ENCODE measurements around the gene SYT5.
A peak's percentile ranks its signal among the peaks of the same experiment; 100 is the strongest.
"Not testable (repeated sequence)": the region's sequence is repeated elsewhere in the genome, so short reads cannot be mapped to it uniquely, and the experiment has no call there.

The SYT5 gene

GRCh38 chr19:55227241-55228014 is 47.3 kb upstream of the SYT5 start:
- Histone ChIP-seq H3K79me1 (ENCODE audit: low read length) (no peaks in the 10 kb centered on the region), H3K4ac (ENCODE audit: low read depth, low read length) (no peak overlapping the region), H3K23ac (ENCODE audit: low read length) (no peak overlapping the region), H3K4me3 (ENCODE audit: low read length) (no peak overlapping the region), H2BK15ac (replicated peaks; ENCODE audit: low read depth) (no peak overlapping the region), H3K27me3 (ENCODE audit: insufficient read depth, low read length, poor library complexity) (no peaks in the 10 kb centered on the region), H3K27ac (ENCODE audit: low read depth, low read length) (no peak overlapping the region), H3K56ac (ENCODE audit: low read length) (no peak overlapping the region), H3K4me2 (ENCODE audit: low read length) (no peak overlapping the region), H2BK120ac (ENCODE audit: low read depth, low read length) (no peak overlapping the region), H3K79me2 (ENCODE audit: control insufficient read depth, insufficient read depth, low read length) (no peaks in the 10 kb centered on the region), H3K36me3 (ENCODE audit: control insufficient read depth, insufficient read depth, low read length) (peaks cover 12% of the 10 kb centered on the region), H4K8ac (ENCODE audit: low read depth, low read length) (no peak overlapping the region), H3K18ac (ENCODE audit: low read length) (no peak overlapping the region), H3K4me1 (ENCODE audit: control insufficient read depth, low read depth, low read length) (no peaks in the 10 kb centered on the region), H3K9ac (ENCODE audit: low read length) (no peak overlapping the region), H2BK5ac (ENCODE audit: low read length) (no peak overlapping the region), H2AK5ac (ENCODE audit: low read length) (no peak overlapping the region), H4K5ac (ENCODE audit: low read length) (no peak overlapping the region)
- no CpG with 5 or more reads among the region's 25 CpGs for WGBS (ENCODE audit: extremely low coverage, insufficient coverage, low lambda C conversion rate)
- no peak for DNase-seq

DNA sequence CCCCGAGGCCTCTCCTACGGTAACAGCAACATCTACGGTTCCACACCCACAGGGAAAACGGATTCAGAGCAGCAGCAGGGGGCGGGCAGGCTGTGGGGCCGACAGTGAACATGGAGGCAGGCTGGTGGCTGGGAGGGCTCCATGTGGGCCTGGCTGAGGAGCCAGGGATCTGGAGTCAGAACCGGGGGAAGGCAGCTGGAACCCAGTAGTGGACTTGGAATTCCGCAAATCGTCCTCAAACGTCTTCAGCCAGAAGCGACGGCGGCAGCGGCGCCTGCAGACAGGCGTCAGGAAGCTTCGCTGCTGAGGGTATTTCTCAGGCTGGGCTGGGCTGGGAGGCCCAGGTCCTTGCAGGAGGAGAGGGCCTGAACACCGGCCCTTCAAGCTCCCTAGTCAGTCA is 46.7 kb upstream of the SYT5 start:
- no peak overlapping the region for H4K8ac ChIP-seq (ENCODE audit: low read depth, low read length)
- no peak overlapping the region for H2AK5ac ChIP-seq (ENCODE audit: low read length)
- no peaks in the 10 kb centered on the region for H3K79me2 ChIP-seq (ENCODE audit: control insufficient read depth, insufficient read depth, low read length)
- H2BK15ac ChIP-seq (replicated peaks; ENCODE audit: low read depth), result no peak overlapping the region
- no peak overlapping the region for H2BK120ac ChIP-seq (ENCODE audit: low read depth, low read length)
- H3K36me3 ChIP-seq (ENCODE audit: control insufficient read depth, insufficient read depth, low read length), result peaks cover 10% of the 10 kb centered on the region
- DNase-seq, result no peak
- no peak overlapping the region for H3K56ac ChIP-seq (ENCODE audit: low read length)
- H3K23ac ChIP-seq (ENCODE audit: low read length), result no peak overlapping the region
- no peak overlapping the region for H3K4me3 ChIP-seq (ENCODE audit: low read length)
- H3K4me1 ChIP-seq (ENCODE audit: control insufficient read depth, low read depth, low read length), result no peaks in the 10 kb centered on the region
- no peak overlapping the region for H3K18ac ChIP-seq (ENCODE audit: low read length)
- H3K27me3 ChIP-seq (ENCODE audit: insufficient read depth, low read length, poor library complexity), result no peaks in the 10 kb centered on the region
- no peak overlapping the region for H4K5ac ChIP-seq (ENCODE audit: low read length)
- no peak overlapping the region for H3K27ac ChIP-seq (ENCODE audit: low read depth, low read length)
- no peak overlapping the region for H3K9ac ChIP-seq (ENCODE audit: low read length)
- H3K4ac ChIP-seq (ENCODE audit: low read depth, low read length), result no peak overlapping the region
- WGBS (ENCODE audit: extremely low coverage, insufficient coverage, low lambda C conversion rate), result no CpG with 5 or more reads among the region's 18 CpGs
- no peaks in the 10 kb centered on the region for H3K79me1 ChIP-seq (ENCODE audit: low read length)
- no peak overlapping the region for H2BK5ac ChIP-seq (ENCODE audit: low read length)
- H3K4me2 ChIP-seq (ENCODE audit: low read length), result no peak overlapping the region

- Histone ChIP-seq H3K18ac (ENCODE audit: low read length) (no peak overlapping the region), H3K27me3 (ENCODE audit: insufficient read depth, low read length, poor library complexity) (no peaks in the 10 kb centered on the region), H3K4ac (ENCODE audit: low read depth, low read length) (no peak overlapping the region), H3K23ac (ENCODE audit: low read length) (no peak overlapping the region), H2BK120ac (ENCODE audit: low read depth, low read length) (no peak overlapping the region), H3K36me3 (ENCODE audit: control insufficient read depth, insufficient read depth, low read length) (peaks cover 9% of the 10 kb centered on the region), H3K27ac (ENCODE audit: low read depth, low read length) (no peak overlapping the region), H3K9ac (ENCODE audit: low read length) (no peak overlapping the region), H2BK5ac (ENCODE audit: low read length) (no peak overlapping the region), H3K4me2 (ENCODE audit: low read length) (no peak overlapping the region), H3K79me2 (ENCODE audit: control insufficient read depth, insufficient read depth, low read length) (no peaks in the 10 kb centered on the region), H3K79me1 (ENCODE audit: low read length) (no peaks in the 10 kb centered on the region), H4K5ac (ENCODE audit: low read length) (no peak overlapping the region), H2BK15ac (replicated peaks; ENCODE audit: low read depth) (no peak overlapping the region), H4K8ac (ENCODE audit: low read depth, low read length) (no peak overlapping the region), H3K4me1 (ENCODE audit: control insufficient read depth, low read depth, low read length) (no peaks in the 10 kb centered on the region), H3K56ac (ENCODE audit: low read length) (no peak overlapping the region), H3K4me3 (ENCODE audit: low read length) (no peak overlapping the region), H2AK5ac (ENCODE audit: low read length) (no peak overlapping the region)
- DNase-seq, result no peak
- WGBS (ENCODE audit: extremely low coverage, insufficient coverage, low lambda C conversion rate), result no CpG with 5 or more reads among the region's 9 CpGs
Observed at GRCh38 chr19:55226273-55226672, 46.2 kb upstream of the SYT5 start.

DNA sequence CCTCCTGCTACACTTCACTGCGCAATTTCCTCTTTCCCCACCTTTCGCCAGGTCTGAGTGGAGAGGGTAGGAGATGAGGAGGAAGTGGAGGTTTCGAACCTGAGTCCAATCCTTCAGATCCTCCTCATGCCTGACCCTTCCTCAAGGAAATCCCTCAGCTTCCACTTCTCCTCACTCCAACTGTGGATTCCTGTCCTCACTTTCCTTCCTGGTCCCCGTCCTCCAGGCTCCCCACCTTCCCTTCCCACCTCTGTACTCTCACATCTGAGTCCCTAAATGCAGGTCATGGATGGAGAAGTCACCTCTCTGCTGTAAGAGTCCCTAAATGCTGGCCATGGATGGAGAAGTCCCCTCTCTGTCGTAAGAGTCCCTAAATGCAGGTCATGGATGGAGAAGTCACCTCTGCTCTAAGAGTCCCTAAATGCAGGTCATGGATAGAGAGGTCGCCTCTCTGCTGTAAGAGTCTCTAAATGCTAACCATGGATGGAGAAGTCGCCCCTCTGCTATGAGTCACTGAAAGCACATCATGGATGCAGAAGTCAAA is 45.4 kb upstream of the SYT5 start:
- Histone ChIP-seq H2BK5ac (ENCODE audit: low read length) (no peak overlapping the region), H2BK15ac (replicated peaks; ENCODE audit: low read depth) (no peak overlapping the region), H2AK5ac (ENCODE audit: low read length) (no peak overlapping the region), H3K23ac (ENCODE audit: low read length) (no peak overlapping the region), H4K8ac (ENCODE audit: low read depth, low read length) (no peak overlapping the region), H3K18ac (ENCODE audit: low read length) (no peak overlapping the region), H3K4me1 (ENCODE audit: control insufficient read depth, low read depth, low read length) (no peaks in the 10 kb centered on the region), H3K79me1 (ENCODE audit: low read length) (no peaks in the 10 kb centered on the region), H3K27ac (ENCODE audit: low read depth, low read length) (no peak overlapping the region), H3K4ac (ENCODE audit: low read depth, low read length) (no peak overlapping the region), H3K56ac (ENCODE audit: low read length) (no peak overlapping the region), H3K36me3 (ENCODE audit: control insufficient read depth, insufficient read depth, low read length) (peaks cover 5% of the 10 kb centered on the region), H3K4me3 (ENCODE audit: low read length) (no peak overlapping the region), H3K9ac (ENCODE audit: low read length) (no peak overlapping the region), H3K4me2 (ENCODE audit: low read length) (no peak overlapping the region), H2BK120ac (ENCODE audit: low read depth, low read length) (no peak overlapping the region), H3K27me3 (ENCODE audit: insufficient read depth, low read length, poor library complexity) (no peaks in the 10 kb centered on the region), H3K79me2 (ENCODE audit: control insufficient read depth, insufficient read depth, low read length) (no peaks in the 10 kb centered on the region), H4K5ac (ENCODE audit: low read length) (no peak overlapping the region)
- no CpG with 5 or more reads among the region's 7 CpGs for WGBS (ENCODE audit: extremely low coverage, insufficient coverage, low lambda C conversion rate)
- peak; percentile 8 for DNase-seq

DNA sequence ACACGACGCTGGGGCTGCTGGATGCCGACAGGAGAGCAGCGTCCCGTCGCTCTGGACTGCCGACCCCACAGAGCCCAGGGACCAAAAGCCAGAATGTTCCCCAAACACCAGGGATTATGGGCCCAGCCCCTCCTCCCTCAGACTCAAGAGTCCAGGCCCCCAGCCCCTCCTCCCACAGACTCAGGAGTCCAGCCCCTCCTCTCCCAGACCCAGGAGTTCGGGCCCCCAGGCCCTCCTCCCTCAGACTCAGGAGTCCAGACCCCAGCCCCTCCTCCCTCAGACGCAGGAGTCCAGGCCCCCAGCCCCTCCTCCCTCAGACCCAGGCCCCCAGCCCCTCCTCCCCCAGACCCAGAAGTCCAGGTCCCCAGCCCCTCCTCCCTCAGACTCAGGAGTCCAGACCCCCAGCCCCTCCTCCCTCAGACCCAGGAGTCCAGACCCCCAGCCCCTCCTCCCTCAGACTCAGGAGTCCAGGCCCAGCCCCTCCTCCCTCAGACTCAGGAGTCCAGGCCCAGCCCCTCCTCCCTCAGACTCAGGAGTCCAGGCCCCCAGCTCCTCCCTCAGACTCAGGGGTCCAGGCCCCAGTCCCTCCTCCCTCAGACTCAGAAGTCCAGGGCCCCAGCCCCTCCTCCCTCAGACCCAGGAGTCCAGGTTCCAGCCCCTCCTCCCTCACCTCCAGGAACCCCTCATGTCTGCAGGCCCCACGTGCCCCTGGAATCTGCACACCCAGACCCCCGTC is 44.8 kb upstream of the SYT5 start:
- WGBS (ENCODE audit: extremely low coverage, insufficient coverage, low lambda C conversion rate), result no CpG with 5 or more reads among the region's 11 CpGs
- not testable (repeated sequence) for H2AK5ac ChIP-seq (ENCODE audit: low read length); H3K18ac ChIP-seq (ENCODE audit: low read length); H2BK15ac ChIP-seq (replicated peaks; ENCODE audit: low read depth); H3K9ac ChIP-seq (ENCODE audit: low read length); H3K27me3 ChIP-seq (ENCODE audit: insufficient read depth, low read length, poor library complexity); H4K5ac ChIP-seq (ENCODE audit: low read length); H2BK120ac ChIP-seq (ENCODE audit: low read depth, low read length); H3K23ac ChIP-seq (ENCODE audit: low read length); H2BK5ac ChIP-seq (ENCODE audit: low read length); H3K4me2 ChIP-seq (ENCODE audit: low read length); H3K36me3 ChIP-seq (ENCODE audit: control insufficient read depth, insufficient read depth, low read length); H3K79me1 ChIP-seq (ENCODE audit: low read length); DNase-seq; H3K4me3 ChIP-seq (ENCODE audit: low read length); H3K4me1 ChIP-seq (ENCODE audit: control insufficient read depth, low read depth, low read length); H3K79me2 ChIP-seq (ENCODE audit: control insufficient read depth, insufficient read depth, low read length); H3K27ac ChIP-seq (ENCODE audit: low read depth, low read length); H4K8ac ChIP-seq (ENCODE audit: low read depth, low read length); H3K56ac ChIP-seq (ENCODE audit: low read length); H3K4ac ChIP-seq (ENCODE audit: low read depth, low read length)

Measured in mesendoderm (in vitro differentiated cells).